ENCODE measurements around the gene PPP1R14B.
A peak's percentile ranks its signal among the peaks of the same experiment; 100 is the strongest.

The PPP1R14B gene

DNA sequence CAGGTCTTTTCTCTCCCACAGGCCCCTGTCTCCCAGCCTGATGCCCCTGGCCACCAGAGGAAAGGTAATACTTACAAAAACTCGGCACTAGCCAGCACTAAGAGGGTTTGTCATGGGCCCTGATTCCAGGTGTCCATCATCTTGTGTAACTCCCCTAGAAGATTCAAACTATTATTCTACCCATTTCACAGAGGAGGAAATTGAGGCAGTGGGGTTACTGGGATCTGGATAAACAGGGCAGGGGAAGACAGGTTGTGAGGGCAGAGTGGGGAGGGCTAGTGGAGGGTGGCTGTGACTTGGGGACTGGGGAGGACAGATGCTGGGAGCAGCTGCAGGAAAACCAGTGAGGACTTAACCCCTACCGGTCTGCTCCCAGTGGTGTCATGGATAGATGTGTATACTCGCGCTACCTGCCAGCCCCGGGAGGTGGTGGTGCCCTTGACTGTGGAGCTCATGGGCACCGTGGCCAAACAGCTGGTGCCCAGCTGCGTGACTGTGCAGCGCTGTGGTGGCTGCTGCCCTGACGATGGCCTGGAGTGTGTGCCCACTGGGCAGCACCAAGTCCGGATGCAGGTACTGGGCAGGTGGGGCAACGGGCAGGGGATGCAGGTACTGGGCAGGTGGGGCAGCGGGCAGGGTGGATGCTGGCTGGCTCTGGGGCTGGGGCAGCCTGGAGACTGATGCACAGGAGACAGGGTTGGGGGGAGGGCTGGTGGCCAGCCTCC lies 11.1 kb downstream of the PPP1R14B start:
- no peak for DNase-seq (ENCODE audit: low read depth)
- H3K4me3 ChIP-seq (ENCODE audit: low read depth, low read length), result peak overlapping the region; percentile 71

DNA sequence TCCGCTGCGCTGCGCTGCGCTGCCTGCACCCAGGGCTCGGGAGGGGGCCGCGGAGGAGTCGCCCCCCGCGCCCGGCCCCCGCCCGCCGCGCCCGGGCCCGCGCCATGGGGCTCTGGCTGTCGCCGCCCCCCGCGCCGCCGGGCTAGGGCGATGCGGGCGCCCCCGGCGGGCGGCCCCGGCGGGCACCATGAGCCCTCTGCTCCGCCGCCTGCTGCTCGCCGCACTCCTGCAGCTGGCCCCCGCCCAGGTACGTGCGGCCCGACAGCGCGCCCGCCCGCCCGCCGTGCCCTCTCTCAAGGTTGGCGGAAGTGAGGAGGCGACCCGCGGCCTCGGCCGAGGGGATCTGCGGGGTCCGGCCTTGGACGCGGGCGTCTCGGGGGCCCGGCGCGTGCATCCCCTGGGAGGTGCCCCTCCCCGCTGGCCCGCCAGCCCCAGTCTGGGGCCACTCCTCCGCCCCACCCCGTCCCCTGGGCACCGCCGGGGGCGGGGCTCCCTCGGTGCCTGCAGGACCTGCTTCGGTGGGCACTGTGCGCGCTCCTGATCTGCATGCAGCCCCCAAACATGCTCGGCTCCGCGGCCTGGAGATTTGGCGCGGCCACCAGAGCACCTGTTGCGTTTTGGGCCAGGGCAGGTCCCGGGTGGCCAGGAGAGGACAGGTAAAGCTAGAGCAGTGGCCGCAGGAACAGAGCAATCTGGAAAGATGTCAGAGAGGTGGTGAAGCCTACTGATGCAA lies 11.9 kb downstream of the PPP1R14B start:
- DNase-seq (ENCODE audit: low read depth), result no peak
- peak overlapping the region; percentile 71 for H3K4me3 ChIP-seq (ENCODE audit: low read depth, low read length)

- H3K4me3 ChIP-seq (ENCODE audit: low read depth, low read length), result peak within 1 kb of the TSS; percentile 71
- DNase-seq (ENCODE audit: low read depth), result no peak
These were observed 12.7 kb downstream of the PPP1R14B start, which contains the start of gene VEGFB for GRCh38 chr11:64233913-64234586. Gene VEGFB, plus strand, starts transcription at chr11:64234584. Its CDS starts 250 bp downstream, at chr11:64234834.

GRCh38 chr11:64232967-64233315 lies 13.8 kb downstream of the PPP1R14B start:
- no peak for DNase-seq (ENCODE audit: low read depth)
- no peak overlapping the region for H3K4me3 ChIP-seq (ENCODE audit: low read depth, low read length)

DNA sequence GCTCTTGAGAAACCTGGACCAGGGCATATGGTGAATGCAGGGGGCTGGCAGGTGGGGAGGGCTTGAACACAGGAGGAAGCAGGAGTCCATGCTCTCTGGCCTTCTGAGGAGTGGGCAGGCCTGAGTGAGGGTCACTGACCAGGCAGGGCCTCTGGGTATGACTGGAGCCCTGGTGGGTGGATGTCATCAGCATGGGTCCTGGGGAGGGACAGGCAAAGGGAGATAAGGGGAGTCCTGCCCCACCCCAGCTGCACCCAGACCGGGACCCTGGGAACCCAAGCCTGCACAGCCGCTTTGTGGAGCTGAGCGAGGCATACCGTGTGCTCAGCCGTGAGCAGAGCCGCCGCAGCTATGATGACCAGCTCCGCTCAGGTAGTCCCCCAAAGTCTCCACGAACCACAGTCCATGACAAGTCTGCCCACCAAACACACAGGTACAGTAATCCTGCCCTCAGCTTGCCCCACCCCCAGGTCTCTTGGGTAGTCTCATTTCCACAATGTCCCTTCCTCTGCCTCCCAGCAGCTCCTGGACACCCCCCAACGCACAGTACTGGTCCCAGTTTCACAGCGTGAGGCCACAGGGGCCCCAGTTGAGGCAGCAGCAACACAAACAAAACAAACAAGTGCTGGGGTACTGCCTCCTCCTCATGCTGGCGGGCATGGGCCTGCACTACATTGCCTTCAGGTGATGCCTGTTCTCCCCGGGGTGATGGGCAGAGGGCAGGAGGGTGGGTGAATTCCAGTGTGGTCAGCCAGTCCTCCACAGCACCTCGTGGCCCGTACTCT lies 14.4 kb downstream of the PPP1R14B start:
- no peak overlapping the region for H3K4me3 ChIP-seq (ENCODE audit: low read depth, low read length)
- no peak for DNase-seq (ENCODE audit: low read depth)

- no peak overlapping the region for H3K4me3 ChIP-seq (ENCODE audit: low read depth, low read length)
- DNase-seq (ENCODE audit: low read depth), result no peak
These were observed 15.2 kb downstream of the PPP1R14B start for GRCh38 chr11:64231546-64231945.

GRCh38 chr11:64230985-64231365 lies 15.8 kb downstream of the PPP1R14B start:
- DNase-seq (ENCODE audit: low read depth), result no peak
- H3K4me3 ChIP-seq (ENCODE audit: low read depth, low read length), result peak overlapping the region; percentile 73

GRCh38 chr11:64230171-64230984 lies 16.4 kb downstream of the PPP1R14B start, which contains the start of gene DNAJC4:
Gene DNAJC4, plus strand, starts transcription at chr11:64230548. Its CDS starts 307 bp downstream, at chr11:64230855.
- DNase-seq (ENCODE audit: low read depth), result no peak
- peak within 1 kb of the TSS; percentile 73 for H3K4me3 ChIP-seq (ENCODE audit: low read depth, low read length)

- DNase-seq (ENCODE audit: low read depth), result no peak
- H3K4me3 ChIP-seq (ENCODE audit: low read depth, low read length), result peak overlapping the region; percentile 73
These were observed 17.0 kb downstream of the PPP1R14B start for GRCh38 chr11:64229744-64230170.

- no peak for DNase-seq (ENCODE audit: low read depth)
- H3K4me3 ChIP-seq (ENCODE audit: low read depth, low read length), result no peak overlapping the region
These were observed 17.5 kb downstream of the PPP1R14B start for GRCh38 chr11:64229090-64229743.

DNA sequence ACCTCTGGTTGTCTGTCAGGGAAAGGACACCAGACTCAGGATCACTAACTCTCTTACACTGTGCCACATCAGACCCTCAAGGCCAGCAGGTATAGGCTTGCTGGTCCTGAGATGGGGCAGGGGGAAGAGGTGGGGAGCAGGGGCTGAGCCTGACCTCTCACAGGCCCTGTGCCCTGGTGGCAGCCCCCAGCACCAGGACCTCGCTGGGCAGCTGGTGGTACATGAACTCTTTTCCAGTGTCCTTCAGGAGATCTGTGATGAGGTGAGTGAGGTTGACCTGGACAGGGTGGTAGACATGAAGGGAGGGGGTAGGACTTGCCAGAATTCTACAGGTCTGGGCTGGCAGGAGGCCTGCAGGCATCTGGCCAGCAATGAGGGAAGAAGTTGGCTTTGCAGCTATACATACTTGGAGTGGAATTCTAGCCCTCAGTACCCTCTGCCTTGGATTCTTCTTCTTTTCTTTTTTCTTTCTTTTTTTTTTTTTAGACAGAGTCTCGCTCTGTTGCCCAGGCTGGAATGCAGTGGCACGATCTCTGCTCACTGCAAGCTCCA lies 19.3 kb downstream of the PPP1R14B start:
- DNase-seq (ENCODE audit: low read depth), result no peak
- peak overlapping the region; percentile 74 for H3K4me3 ChIP-seq (ENCODE audit: low read depth, low read length)

DNA sequence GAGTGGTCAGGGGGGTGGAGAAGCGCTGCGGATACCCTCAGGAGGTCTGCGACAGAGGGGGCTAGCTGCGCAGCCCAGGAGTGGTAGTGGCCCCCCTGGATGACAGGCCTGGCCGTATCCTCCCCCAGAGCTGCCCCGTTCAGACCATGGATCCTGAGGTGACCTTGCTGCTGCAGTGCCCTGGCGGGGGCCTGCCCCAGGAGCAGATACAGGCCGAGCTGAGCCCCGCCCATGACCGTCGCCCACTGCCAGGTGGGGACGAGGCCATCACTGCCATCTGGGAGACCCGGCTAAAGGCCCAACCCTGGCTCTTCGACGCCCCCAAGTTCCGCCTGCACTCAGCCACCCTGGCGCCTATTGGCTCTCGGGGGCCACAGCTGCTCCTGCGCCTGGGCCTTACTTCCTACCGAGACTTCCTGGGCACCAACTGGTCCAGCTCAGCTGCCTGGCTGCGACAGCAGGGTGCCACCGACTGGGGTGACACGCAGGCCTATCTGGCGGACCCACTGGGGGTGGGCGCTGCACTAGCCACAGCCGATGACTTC lies 20.2 kb downstream of the PPP1R14B start:
- no peak for DNase-seq (ENCODE audit: low read depth)
- H3K4me3 ChIP-seq (ENCODE audit: low read depth, low read length), result peak overlapping the region; percentile 74

DNA sequence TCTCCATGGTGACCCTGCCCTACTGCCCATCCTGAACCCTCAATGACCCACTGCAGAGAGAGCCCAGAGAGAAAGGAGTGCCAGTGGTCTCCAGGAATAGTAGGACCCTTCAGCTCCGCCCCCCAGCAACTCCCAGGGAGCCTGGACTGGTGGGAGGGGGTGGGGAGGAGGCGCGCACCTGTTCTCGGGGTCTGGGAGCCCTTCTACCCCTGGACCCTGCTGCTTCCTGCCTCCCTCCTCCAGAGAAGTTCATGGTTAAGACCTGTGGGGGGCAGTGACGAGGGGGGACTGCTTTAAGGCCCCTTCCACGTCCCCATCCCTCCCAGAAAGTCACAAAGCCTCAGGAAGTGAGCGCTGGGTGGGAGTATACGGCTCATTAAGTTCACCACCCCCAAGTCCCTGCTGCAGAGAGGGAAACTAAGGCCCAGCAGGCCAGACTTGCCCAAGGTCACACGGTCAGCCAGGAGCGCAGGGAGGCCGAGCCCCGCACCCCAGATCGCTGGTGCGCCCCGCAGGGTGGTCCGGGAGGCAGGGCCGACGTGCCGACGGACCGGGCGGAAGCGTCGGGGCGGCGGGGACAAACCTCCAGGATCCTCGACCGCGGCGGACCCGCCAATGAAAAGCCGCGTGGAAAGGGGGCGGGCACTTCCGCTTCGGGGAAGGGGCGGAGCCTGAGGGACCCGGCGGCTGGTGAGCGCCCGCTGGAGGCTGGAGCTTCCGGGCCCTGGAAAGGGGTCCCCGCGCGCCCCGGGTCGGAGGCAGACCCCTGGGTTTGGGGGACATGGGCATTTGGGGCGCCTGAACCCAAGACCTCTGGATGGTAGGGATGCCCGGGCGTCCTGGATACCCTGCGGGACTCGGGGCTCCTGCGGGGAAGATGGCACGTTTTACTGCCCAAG lies 20.9 kb downstream of the PPP1R14B start, which contains the start of the genes NUDT22 and TRPT1:
Gene NUDT22, plus strand, starts transcription at position 667 of the 899 bp plus-strand sequence. CDS start 379 bp downstream, outside the sequence.
Gene TRPT1, minus strand, starts transcription at position 579 of the 899 bp plus-strand sequence. Its CDS starts 326 bp downstream, at position 253.
- peak within 1 kb of the TSS; percentile 74 for H3K4me3 ChIP-seq (ENCODE audit: low read depth, low read length)
- DNase-seq (ENCODE audit: low read depth), result no peak

DNA sequence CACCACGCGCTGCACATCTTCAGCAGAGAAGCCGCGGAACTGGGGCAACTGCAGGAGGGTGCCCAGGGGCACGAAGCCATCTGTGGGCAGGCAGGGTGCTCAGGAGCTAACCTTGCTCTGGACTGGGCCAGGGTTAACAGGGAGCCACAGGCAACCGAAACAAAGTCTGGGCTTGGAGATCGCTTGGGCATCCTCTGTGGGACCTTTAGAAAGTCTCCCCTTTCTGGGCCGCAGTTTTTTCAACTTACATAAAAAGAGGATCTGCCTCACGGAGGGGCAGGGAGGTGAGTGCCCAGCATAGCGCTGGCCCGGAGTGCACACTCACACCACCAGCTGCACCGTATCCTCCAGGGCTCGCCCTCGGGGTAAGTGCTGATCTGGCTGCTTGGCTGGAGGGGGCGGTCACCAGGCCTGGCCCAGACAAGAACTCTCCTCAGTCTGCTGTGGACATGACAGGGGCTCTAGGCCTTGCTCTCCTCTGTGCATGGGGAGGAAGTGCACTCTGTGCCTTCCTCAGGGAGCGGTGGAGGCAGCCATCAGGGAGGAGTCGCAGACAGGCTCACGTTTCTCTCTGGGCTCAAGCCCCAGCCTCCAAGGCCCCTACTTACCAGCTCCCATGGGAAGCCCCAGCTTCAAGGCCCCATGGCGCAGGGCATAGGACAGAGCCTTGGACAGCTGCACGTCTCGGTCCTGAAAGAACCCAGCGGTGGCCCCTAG lies 21.7 kb downstream of the PPP1R14B start:
- no peak for DNase-seq (ENCODE audit: low read depth)
- peak overlapping the region; percentile 74 for H3K4me3 ChIP-seq (ENCODE audit: low read depth, low read length)

- H3K4me3 ChIP-seq (ENCODE audit: low read depth, low read length), result no peak overlapping the region
- DNase-seq (ENCODE audit: low read depth), result no peak
These were observed 22.4 kb downstream of the PPP1R14B start for GRCh38 chr11:64224151-64224890.

Measured in skeletal muscle cell (primary cell).